Hindlimb muscle (tissue), 1 donor: Measurements from ENCODE around the gene THRA. TPM values are rescaled to one million over a fixed set of nuclear protein-coding genes. Genes with fewer than 3 reads are reported as not detected.
"Not testable (repeated sequence)": the region's sequence is repeated elsewhere in the genome, so short reads cannot be mapped to it uniquely, and the experiment has no call there.

Experiments
- DNase-seq: peaks from one replicate; pipeline ENCODE4 v3.0.0-alpha.2; 2013
- polyA plus RNA-seq: library from polyadenylated mRNA; unstranded; fragments of 120-200 nt; gene quantifications from one replicate; pipeline ENCODE4 v1.2.1, GENCODE V29; 2013; ENCODE audit not compliant: insufficient read length

The THRA gene
- polyA plus RNA-seq, 1 donor = 85.6 TPM

GRCh38 chr17:40113110-40113906 lies 50.5 kb downstream of the THRA start:
- DNase-seq = peak; percentile 95

GRCh38 chr17:40113907-40114245 lies 51.1 kb downstream of the THRA start:
- DNase-seq = no peak

DNA sequence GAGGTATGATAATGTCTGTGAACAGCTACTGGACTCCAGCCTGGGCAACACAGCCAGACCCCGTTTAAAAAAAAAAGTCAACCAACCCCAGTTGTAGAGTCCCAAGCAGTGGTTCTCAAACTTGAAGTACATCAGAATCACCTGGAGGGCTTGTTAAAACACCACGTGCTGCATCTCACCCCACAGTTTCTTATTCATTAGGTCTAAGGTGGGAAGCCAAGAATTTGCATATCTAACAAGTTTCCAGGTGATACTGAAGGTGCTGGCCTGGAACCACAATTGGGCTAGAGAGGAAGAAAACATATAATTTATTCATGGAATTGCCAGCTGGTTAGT lies 52.3 kb downstream of the THRA start:
- DNase-seq = no peak

- DNase-seq = peak; percentile 90
Observed at GRCh38 chr17:40121181-40122135, 58.7 kb downstream of the THRA start, which contains the start of gene MSL1. Gene MSL1, plus strand, starts transcription at chr17:40121971. Its CDS starts 642 bp downstream, at chr17:40122613.

GRCh38 chr17:40122136-40122998 lies 59.6 kb downstream of the THRA start:
- DNase-seq = no peak

GRCh38 chr17:40122999-40123810 lies 60.4 kb downstream of the THRA start:
- no peak for DNase-seq

DNA sequence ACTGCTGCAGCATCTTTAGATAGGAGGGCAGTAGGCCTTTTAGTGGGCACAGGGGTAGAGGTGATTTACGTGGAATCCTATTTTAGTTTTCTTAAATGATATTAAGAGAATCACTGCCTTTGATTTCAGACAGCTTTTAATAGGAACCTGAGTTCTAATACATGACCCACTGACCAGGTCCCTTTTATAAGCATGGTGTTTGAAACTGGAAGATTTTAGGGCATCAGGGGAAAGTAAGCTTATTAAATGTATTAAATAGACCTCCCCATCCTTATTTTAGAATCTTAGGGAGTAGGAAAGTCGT lies 61.0 kb downstream of the THRA start:
- no peak for DNase-seq

DNA sequence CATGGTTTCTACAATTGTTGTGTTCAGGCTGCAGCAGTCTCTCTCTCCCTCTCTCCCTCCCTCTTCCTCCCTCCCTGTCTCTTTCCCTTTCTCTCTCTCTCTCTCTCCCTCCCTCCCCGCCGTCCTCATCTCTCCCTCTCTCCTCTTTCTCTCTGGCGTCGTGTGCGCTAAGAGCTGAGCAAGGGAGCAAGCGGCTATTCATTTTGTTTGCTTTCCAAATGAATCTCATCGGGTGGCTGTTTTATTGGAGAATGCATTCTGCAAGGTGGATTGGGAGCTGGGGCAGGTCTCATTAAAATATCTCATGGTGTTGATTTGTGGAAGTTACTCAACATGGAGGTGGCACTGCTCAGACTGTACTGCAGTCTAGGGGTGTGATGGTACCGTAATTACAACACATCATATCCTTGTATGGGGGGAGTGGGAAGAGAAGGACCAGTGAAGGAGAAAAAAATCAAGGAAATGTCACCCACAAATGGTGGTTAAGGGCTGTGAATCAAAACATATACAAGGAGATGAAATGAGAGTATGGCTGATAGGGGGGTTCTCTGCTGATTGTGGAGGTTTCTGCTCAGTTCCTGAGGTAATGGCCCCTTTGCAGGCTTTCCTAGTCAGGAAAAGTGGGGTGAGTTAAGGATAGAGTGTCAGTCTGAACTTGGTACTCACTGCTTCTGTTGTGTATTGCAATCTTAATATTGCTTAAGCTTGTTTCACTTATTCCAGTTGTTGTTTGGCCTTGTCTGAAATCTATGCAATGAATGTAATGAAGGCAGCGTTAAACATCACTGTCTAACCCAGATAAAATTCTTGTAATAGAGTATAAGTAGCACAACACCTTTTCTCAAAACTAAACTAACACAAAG lies 61.7 kb downstream of the THRA start:
- DNase-seq = no peak

- no peak for DNase-seq
Observed at GRCh38 chr17:40129498-40129897, 66.7 kb downstream of the THRA start.

DNA sequence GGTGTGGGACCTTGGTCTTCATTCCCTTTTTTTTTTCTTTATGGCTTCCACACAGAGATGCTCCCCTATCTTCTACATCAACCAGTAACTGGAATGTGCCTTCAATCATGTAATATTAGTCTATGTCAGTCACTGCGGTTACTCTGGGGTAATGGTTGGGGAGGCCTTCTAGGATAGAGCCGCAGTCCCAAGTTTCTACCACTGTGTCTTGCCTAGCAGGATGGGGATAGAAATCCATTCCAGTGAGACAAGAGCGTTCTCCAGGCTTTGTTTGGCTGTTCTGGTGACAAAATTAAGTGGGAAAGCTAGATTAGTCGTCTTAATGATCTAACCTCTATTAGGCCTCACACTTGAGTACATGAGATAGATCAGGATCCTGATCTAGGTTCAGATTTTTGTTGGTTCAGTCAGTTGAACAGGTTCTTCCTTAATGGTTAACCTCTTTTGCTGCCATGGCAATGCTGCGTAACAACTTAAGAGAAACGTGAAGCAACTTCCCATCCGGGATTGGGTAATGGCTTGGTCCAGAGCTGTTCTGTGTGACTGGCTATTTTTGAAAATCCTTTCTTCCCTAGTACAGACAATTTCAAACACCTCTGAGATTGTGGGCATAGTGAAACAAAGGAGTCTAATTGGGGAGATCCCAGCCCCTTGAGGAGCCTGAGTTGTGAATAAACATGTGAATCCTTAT lies 67.7 kb downstream of the THRA start:
- DNase-seq = no peak

DNA sequence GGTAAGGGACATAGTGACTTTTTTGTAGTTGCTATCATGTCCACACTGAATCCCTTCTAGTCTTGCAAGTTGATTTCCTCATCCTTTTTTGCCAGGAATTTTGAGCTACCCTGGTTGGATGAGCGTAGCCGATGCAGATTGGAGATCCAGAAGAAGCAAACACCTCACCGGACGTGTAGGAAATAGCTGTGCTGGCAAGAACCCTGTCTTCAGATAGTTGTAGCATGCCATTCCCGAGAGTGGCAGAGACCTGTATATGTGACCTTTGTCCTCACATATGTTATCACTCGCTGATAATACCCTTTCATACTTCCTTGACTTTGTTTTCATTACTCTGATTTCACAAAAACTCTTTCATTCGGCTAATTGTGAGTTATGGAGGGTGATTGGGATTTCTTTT lies 71.4 kb downstream of the THRA start:
- DNase-seq = no peak

- DNase-seq = no peak
Observed at GRCh38 chr17:40135817-40136216, 73.1 kb downstream of the THRA start.

DNA sequence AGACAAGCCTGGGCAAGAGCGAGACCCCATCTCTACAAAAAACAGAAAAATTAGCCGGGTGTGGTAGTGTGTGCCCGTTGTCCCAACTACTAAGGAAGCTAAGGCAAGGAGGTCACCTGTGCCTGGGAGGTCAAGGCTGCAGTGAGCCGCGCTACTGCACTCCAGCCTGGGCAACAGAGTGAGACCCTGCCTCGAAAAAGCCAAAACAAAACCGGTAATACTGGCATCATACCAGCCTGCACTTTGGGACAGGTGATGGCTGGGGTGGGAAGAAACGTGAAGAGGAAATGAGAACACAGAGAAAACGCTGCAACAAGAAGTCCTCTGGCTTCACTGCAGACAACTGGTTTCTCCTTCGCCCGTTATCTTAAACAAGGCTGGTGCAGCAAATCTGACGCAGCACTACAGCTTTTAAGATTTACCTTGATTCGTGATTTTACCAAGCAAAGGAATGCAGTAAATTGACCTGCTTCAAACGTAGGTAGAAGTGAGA lies 76.8 kb downstream of the THRA start:
- no peak for DNase-seq

DNA sequence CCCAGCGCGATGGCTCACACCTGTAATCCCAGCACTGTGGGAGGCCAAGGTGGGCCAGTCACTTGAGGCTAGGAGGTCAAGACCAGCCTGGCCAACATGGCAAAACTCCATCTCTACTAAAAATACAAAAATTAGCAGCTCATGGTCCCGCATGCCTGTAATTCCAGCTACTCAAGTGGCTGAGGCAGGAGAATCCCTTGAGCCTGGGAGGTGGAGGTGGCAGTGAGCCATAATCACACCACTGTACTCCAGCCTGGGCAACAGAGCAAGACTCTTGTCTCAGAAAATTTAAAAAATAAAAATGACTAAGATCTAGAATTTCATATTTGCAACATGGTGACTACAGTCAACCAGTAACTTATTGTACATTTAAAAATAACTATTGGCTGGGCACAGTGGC lies 80.4 kb downstream of the THRA start:
- DNase-seq = not testable (repeated sequence)

Other genes starting within 250 kb of the THRA start
- 0.17 TPM for gene IKZF3, start 198.7 kb upstream of the THRA start, polyA plus RNA-seq
- gene ZPBP2, start 194.8 kb upstream of the THRA start, polyA plus RNA-seq = not detected
- gene GSDMB, start 144.3 kb upstream of the THRA start, polyA plus RNA-seq = 10.4 TPM
- gene ORMDL3, start 135.4 kb upstream of the THRA start, polyA plus RNA-seq = 38.4 TPM
- not detected for gene LRRC3C, start 135.2 kb upstream of the THRA start, polyA plus RNA-seq
- 0.13 TPM for gene GSDMA, start 100.0 kb upstream of the THRA start, polyA plus RNA-seq
- 99.1 TPM for gene PSMD3, start 82.2 kb upstream of the THRA start, polyA plus RNA-seq
- not detected for gene CSF3, start 47.5 kb upstream of the THRA start, polyA plus RNA-seq
- 74.0 TPM for gene MED24, start 8.6 kb upstream of the THRA start, polyA plus RNA-seq
- 5.5 TPM for gene NR1D1, start 37.6 kb downstream of the THRA start, polyA plus RNA-seq
- 95.5 TPM for gene MSL1, start 59.0 kb downstream of the THRA start, polyA plus RNA-seq
- gene CASC3, start 77.6 kb downstream of the THRA start, polyA plus RNA-seq = 60.5 TPM
- 7.7 TPM for gene RAPGEFL1, start 114.5 kb downstream of the THRA start, polyA plus RNA-seq
- 16.6 TPM for gene WIPF2, start 156.3 kb downstream of the THRA start, polyA plus RNA-seq
- 10.8 TPM for gene CDC6, start 224.9 kb downstream of the THRA start, polyA plus RNA-seq
- gene RARA, start 246.2 kb downstream of the THRA start, polyA plus RNA-seq = 76.3 TPM